BLaER1 (cell line): ENCODE data around the gene MAP2K3.
A peak's percentile ranks its signal among the peaks of the same experiment; 100 is the strongest.

Source experiments
- H3K27ac ChIP-seq: shearing (Covaris generic); formaldehyde crosslinking; 2 replicates; pipeline ENCODE4 v1.8.1; 2022
- H3K27me3 ChIP-seq: shearing (Covaris generic); formaldehyde crosslinking; 2 replicates; pipeline ENCODE4 v1.8.1; 2022
- H3K36me3 ChIP-seq: shearing (Covaris generic); formaldehyde crosslinking; 2 replicates; pipeline ENCODE4 v1.8.1; 2022
- H3K4me1 ChIP-seq: shearing (Covaris generic); formaldehyde crosslinking; 2 replicates; pipeline ENCODE4 v1.8.1; 2022
- H3K4me2 ChIP-seq: shearing (Covaris generic); formaldehyde crosslinking; 2 replicates; pipeline ENCODE4 v1.8.1; 2022
- H3K4me3 ChIP-seq: shearing (Covaris generic); formaldehyde crosslinking; 2 replicates; pipeline ENCODE4 v1.8.1; 2022
- H3K9ac ChIP-seq: shearing (Covaris generic); formaldehyde crosslinking; 2 replicates; pipeline ENCODE4 v1.8.1; 2022
- H3K9me3 ChIP-seq: shearing (Covaris generic); formaldehyde crosslinking; 2 replicates; pipeline ENCODE4 v1.8.1; 2022
- H4K20me1 ChIP-seq: shearing (Covaris generic); formaldehyde crosslinking; 2 replicates; pipeline ENCODE4 v1.8.1; 2022
- Cebpa-rat ChIP-seq: shearing (Covaris generic); IDR thresholded peaks from 2 replicates; pipeline ENCODE4 v1.8.1; 2022

The MAP2K3 gene

DNA sequence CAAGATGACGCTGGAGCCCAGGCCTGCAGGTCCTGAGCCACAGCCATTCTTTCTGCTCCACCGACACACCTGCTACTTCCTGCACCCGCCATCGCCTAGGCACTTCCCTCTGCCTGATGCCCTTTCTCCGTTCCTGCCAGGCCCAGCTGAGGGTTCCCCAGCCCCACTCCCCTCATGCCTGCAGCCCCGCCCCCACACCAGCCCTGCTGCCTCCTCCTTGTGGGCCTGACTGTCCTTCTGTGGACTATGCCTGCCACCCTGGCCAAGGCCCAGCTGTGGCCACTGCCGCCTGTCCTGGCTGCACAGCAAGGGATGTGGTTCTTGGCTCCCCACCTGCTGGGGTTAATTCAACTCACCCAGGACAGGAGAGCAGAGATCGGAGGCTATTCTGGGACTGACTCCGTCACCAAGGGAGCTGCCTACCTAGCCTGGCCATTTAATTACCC, 38.8 kb upstream of the MAP2K3 start:
- H3K27ac ChIP-seq, result 0 out of 2 replicates have a peak overlapping the region, but pooled peaks have one; percentile 22
- H3K9me3 ChIP-seq, result no peaks in the 10 kb centered on the region
- TF ChIP-seq Cebpa-rat, result no peak
- peaks cover 65% of the 10 kb centered on the region for H3K4me1 ChIP-seq
- no peak overlapping the region for H3K4me3 ChIP-seq
- no peaks in the 10 kb centered on the region for H3K36me3 ChIP-seq
- H3K4me2 ChIP-seq, result peak overlapping the region; percentile 1; the same call in 1 of the 2 replicates
- no peak overlapping the region for H3K9ac ChIP-seq
- H3K27me3 ChIP-seq, result peaks cover 2% of the 10 kb centered on the region; the same call in 1 of the 2 replicates
- H4K20me1 ChIP-seq, result peaks cover 48% of the 10 kb centered on the region

- no peak overlapping the region for H3K4me3 ChIP-seq
- peaks cover 55% of the 10 kb centered on the region for H4K20me1 ChIP-seq
- H3K4me1 ChIP-seq, result peaks cover 62% of the 10 kb centered on the region
- no peaks in the 10 kb centered on the region for H3K36me3 ChIP-seq
- no peaks in the 10 kb centered on the region for H3K9me3 ChIP-seq
- H3K4me2 ChIP-seq, result no peak overlapping the region
- H3K27me3 ChIP-seq, result peaks cover 10% of the 10 kb centered on the region
- no peak overlapping the region for H3K9ac ChIP-seq
- no peak for TF ChIP-seq Cebpa-rat
- H3K27ac ChIP-seq, result no peak overlapping the region
Observed at GRCh38 chr17:21246698-21247097, 37.8 kb upstream of the MAP2K3 start.

- no peak overlapping the region for H3K4me2 ChIP-seq
- H4K20me1 ChIP-seq, result peaks cover 55% of the 10 kb centered on the region
- TF ChIP-seq Cebpa-rat, result no peak
- H3K27ac ChIP-seq, result no peak overlapping the region
- H3K27me3 ChIP-seq, result peaks cover 20% of the 10 kb centered on the region
- peaks cover 59% of the 10 kb centered on the region for H3K4me1 ChIP-seq
- no peak overlapping the region for H3K9ac ChIP-seq
- no peaks in the 10 kb centered on the region for H3K36me3 ChIP-seq
- H3K4me3 ChIP-seq, result no peak overlapping the region
- H3K9me3 ChIP-seq, result no peaks in the 10 kb centered on the region
Observed at GRCh38 chr17:21247552-21248258, 36.8 kb upstream of the MAP2K3 start.

DNA sequence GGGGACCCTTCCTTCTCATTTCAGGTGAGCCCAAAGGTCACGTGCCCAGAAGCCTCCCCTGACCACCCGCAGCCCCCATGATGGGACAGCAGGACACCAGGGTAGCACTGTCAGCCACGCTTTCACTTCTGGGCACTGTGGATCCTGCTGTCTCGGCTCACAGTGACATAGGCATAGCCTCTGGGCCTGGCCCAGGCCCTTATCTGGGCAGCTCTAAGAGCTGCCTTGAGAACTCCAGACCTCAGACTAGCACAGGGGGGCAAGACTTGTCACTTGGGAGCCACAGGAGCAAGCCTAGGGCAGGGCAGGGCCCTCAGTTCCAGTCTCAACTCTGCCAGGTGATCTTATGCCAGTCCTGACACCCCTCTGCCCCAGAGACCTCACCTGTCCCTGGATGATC, 36.0 kb upstream of the MAP2K3 start:
- Histone ChIP-seq H4K20me1 (peaks cover 49% of the 10 kb centered on the region), H3K27me3 (peaks cover 24% of the 10 kb centered on the region), H3K4me2 (no peak overlapping the region), H3K9me3 (no peaks in the 10 kb centered on the region), H3K4me3 (no peak overlapping the region), H3K36me3 (no peaks in the 10 kb centered on the region), H3K9ac (no peak overlapping the region), H3K4me1 (peaks cover 52% of the 10 kb centered on the region), H3K27ac (no peak overlapping the region)
- no peak for TF ChIP-seq Cebpa-rat

GRCh38 chr17:21249086-21249795, 35.3 kb upstream of the MAP2K3 start:
- peaks cover 44% of the 10 kb centered on the region for H4K20me1 ChIP-seq
- no peak overlapping the region for H3K4me2 ChIP-seq
- no peak for TF ChIP-seq Cebpa-rat
- peaks cover 52% of the 10 kb centered on the region for H3K4me1 ChIP-seq
- no peak overlapping the region for H3K4me3 ChIP-seq
- H3K36me3 ChIP-seq, result no peaks in the 10 kb centered on the region
- no peak overlapping the region for H3K27ac ChIP-seq
- H3K9me3 ChIP-seq, result no peaks in the 10 kb centered on the region
- H3K9ac ChIP-seq, result no peak overlapping the region
- peaks cover 29% of the 10 kb centered on the region for H3K27me3 ChIP-seq

GRCh38 chr17:21249920-21250703, 34.4 kb upstream of the MAP2K3 start:
- H3K9ac ChIP-seq, result no peak overlapping the region
- no peak overlapping the region for H3K4me3 ChIP-seq
- no peak for TF ChIP-seq Cebpa-rat
- peaks cover 44% of the 10 kb centered on the region for H3K4me1 ChIP-seq
- peak overlapping the region; percentile 26; the same call in 1 of the 2 replicates for H3K4me2 ChIP-seq
- H3K36me3 ChIP-seq, result no peaks in the 10 kb centered on the region
- peaks cover 41% of the 10 kb centered on the region for H4K20me1 ChIP-seq
- no peak overlapping the region for H3K27ac ChIP-seq
- H3K27me3 ChIP-seq, result peaks cover 33% of the 10 kb centered on the region
- H3K9me3 ChIP-seq, result no peaks in the 10 kb centered on the region

DNA sequence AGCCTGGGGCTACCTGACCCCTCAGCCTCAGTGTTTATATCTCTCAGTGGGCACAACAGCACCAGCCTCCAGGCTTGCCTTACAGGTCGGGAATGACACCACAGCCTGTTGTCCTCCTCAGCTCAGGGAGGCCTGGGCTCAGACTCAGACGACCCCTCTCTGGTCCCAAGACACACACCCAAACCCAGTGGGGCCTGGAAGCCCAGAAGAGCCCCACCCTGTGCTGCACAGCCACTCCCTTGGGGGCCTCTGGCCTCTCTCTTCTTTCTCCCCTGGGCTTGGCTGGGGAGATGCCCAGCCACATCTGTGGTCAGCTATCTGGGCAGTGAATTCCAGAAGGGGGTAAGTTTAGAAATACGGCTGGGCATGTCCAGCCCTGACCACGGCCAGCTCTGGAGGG, 33.7 kb upstream of the MAP2K3 start:
- Histone ChIP-seq H3K4me3 (no peak overlapping the region), H3K9ac (0 out of 2 replicates have a peak overlapping the region, but pooled peaks have one; percentile 29), H3K4me2 (no peak overlapping the region; the same call in 1 of the 2 replicates), H3K27ac (no peak overlapping the region), H4K20me1 (peaks cover 41% of the 10 kb centered on the region), H3K9me3 (no peaks in the 10 kb centered on the region), H3K36me3 (no peaks in the 10 kb centered on the region), H3K27me3 (peaks cover 33% of the 10 kb centered on the region), H3K4me1 (peaks cover 38% of the 10 kb centered on the region)
- no peak for TF ChIP-seq Cebpa-rat

DNA sequence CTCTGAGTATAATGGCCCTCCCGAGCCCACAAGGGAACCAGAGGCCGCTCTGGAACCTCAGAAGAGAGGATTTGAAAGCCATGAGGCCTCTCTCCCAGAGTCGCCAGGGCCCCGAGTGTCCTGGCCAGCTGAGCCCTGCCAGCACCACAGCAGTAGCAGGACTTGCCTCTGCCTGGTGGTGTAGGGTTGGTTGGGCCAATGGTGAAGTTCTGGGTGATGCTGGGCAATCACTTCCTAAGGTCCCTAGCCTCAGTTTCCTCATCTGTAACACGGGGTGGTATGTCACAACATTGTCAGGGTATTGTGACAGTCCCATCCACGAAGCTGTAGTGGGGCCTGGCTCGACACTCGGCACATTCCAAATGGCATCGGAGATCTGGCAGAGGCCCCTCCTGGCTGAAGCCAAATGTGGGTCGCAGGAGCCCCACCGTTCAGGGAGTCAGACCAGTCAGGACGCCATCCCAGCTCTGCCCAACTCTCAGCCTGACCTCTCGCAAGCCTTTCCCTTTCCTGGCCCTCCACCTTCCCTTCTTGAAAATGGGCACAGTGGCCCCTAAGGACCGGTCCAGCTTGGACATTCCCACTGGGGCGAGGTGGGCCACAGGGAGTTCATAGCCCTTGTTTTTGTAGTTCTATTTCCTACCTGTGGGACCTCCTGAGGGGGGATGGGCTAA, 33.0 kb upstream of the MAP2K3 start:
- Histone ChIP-seq H3K4me2 (no peak overlapping the region; the same call in 1 of the 2 replicates), H3K27ac (no peak overlapping the region), H3K9ac (no peak overlapping the region), H3K4me1 (peaks cover 34% of the 10 kb centered on the region), H3K27me3 (peaks cover 33% of the 10 kb centered on the region), H3K36me3 (no peaks in the 10 kb centered on the region), H3K4me3 (no peak overlapping the region), H3K9me3 (no peaks in the 10 kb centered on the region), H4K20me1 (peaks cover 41% of the 10 kb centered on the region)
- no peak for TF ChIP-seq Cebpa-rat

DNA sequence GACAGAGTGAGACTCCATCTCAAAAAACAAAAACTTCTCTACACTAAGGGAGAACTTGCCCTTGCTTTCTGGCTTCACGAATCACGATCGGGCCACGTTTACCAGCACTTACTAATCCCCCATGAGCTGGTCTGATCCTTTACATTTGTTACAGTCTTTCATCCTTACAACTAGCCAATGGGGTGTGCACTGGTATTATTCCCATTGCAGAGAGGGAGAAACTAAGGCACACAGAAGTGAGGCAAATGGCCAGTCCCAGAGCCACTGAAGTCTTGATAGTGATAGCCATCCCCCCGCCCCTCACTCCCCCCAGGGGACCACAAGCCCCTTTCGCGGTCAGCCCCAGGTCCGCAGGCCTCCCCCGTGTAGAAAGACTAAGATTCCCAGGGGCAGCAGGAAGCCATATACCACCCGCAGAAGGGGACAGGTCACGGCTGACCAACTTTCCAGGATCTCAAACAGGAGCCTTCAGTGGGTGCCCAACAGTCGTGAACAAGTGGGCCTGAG, 32.2 kb upstream of the MAP2K3 start:
- no peaks in the 10 kb centered on the region for H3K9me3 ChIP-seq
- H3K27me3 ChIP-seq, result peaks cover 33% of the 10 kb centered on the region
- peak overlapping the region; percentile 80 for H3K4me3 ChIP-seq
- no peaks in the 10 kb centered on the region for H3K36me3 ChIP-seq
- H4K20me1 ChIP-seq, result peaks cover 41% of the 10 kb centered on the region
- H3K9ac ChIP-seq, result peak overlapping the region; percentile 76
- peaks cover 34% of the 10 kb centered on the region for H3K4me1 ChIP-seq
- no peak overlapping the region for H3K27ac ChIP-seq
- no peak for TF ChIP-seq Cebpa-rat
- H3K4me2 ChIP-seq, result peak overlapping the region; percentile 97
